Neural progenitor cell (in vitro differentiated cells): ENCODE results near the gene IP6K2. TPM values are rescaled to one million over a fixed set of nuclear protein-coding genes. Genes with fewer than 3 reads are reported as not detected.

ENCODE experiments used
- DNase-seq: peaks from one replicate; pipeline ENCODE4 v3.0.0-alpha.2; 2016; ENCODE audit warnings: low spot score
- H2AFZ ChIP-seq: fragments of 200-600 bp; sonication (generic); replicated peaks from 2 replicates; pipeline ENCODE4 v1.6.1; 2016; ENCODE audit warnings: antibody characterized with exemption
- H3F3A ChIP-seq: fragments of 200-600 bp; sonication (generic); 2 replicates; pipeline ENCODE4 v1.6.1; 2016; ENCODE audit warnings: antibody characterized with exemption, low read depth
- H3K27ac ChIP-seq: fragments of 200-600 bp; sonication (generic); 2 replicates; pipeline ENCODE4 v1.5.1; 2016; ENCODE audit warnings: mild to moderate bottlenecking
- H3K27me3 ChIP-seq: fragments of 200-600 bp; sonication (generic); 2 replicates; pipeline ENCODE4 v1.6.1; 2016; ENCODE audit warnings: mild to moderate bottlenecking, moderate library complexity
- H3K36me3 ChIP-seq: fragments of 200-600 bp; sonication (generic); 2 replicates; pipeline ENCODE4 v1.5.1; 2016
- H3K4me1 ChIP-seq: fragments of 200-600 bp; sonication (generic); 2 replicates; pipeline ENCODE4 v1.6.1; 2016; ENCODE audit warnings: mixed run types
- H3K4me2 ChIP-seq: fragments of 200-600 bp; sonication (generic); 2 replicates; pipeline ENCODE4 v1.6.1; 2016
- H3K4me3 ChIP-seq: fragments of 200-600 bp; sonication (generic); 2 replicates; pipeline ENCODE4 v1.5.1; 2016
- H3K79me2 ChIP-seq: fragments of 200-600 bp; sonication (generic); 2 replicates; pipeline ENCODE4 v1.6.1; 2016; ENCODE audit warnings: low read depth
- H3K9ac ChIP-seq: fragments of 200-600 bp; sonication (generic); 2 replicates; pipeline ENCODE4 v1.6.1; 2016
- H3K9me3 ChIP-seq: fragments of 200-600 bp; sonication (generic); 2 replicates; pipeline ENCODE4 v1.5.1; 2016; ENCODE audit warnings: low read depth
- H4K20me1 ChIP-seq: fragments of 200-600 bp; sonication (generic); 2 replicates; pipeline ENCODE4 v1.6.1; 2016; ENCODE audit warnings: low read depth
- H3K27ac Mint-ChIP-seq: 3 replicates; pipeline ENCODE4 v1.8.0; 2021; ENCODE audit warnings: mixed read lengths
- H3K27me3 Mint-ChIP-seq: 2 replicates; pipeline ENCODE4 v1.8.0; 2022; ENCODE audit warnings: low read depth, mild to moderate bottlenecking, inconsistent platforms, moderate library complexity, mixed read lengths; ENCODE audit not compliant: insufficient read depth
- H3K36me3 Mint-ChIP-seq: 3 replicates; pipeline ENCODE4 v1.8.0; 2021; ENCODE audit warnings: mixed read lengths
- H3K4me1 Mint-ChIP-seq: 3 replicates; pipeline ENCODE4 v1.8.0; 2021; ENCODE audit warnings: mixed read lengths
- H3K4me3 Mint-ChIP-seq: 3 replicates; pipeline ENCODE4 v1.8.0; 2021; ENCODE audit warnings: mild to moderate bottlenecking, moderate library complexity, mixed read lengths
- H3K9me3 Mint-ChIP-seq: 3 replicates; pipeline ENCODE4 v1.8.0; 2020; ENCODE audit warnings: mixed read lengths
- EZH2 ChIP-seq: fragments of 200-600 bp; sonication (generic); IDR thresholded peaks from 2 replicates; pipeline ENCODE4 v1.6.1; 2017; ENCODE audit warnings: antibody characterized with exemption, mild to moderate bottlenecking, moderate library complexity
- EZH2phosphoT487 ChIP-seq: fragments of 200-600 bp; sonication (generic); IDR thresholded peaks from 2 replicates; pipeline ENCODE4 v1.6.1; 2017; ENCODE audit warnings: antibody characterized with exemption
- total RNA-seq: library from RNA; depleted of rRNA; stranded (reverse); fragments of >200 nt; gene quantifications from 2 replicates; pipeline ENCODE4 v1.2.3, GENCODE V29; 2015; ENCODE audit warnings: low replicate concordance
- TF ChIP-seq, protein P1 (sequence below): fragments of 200-600 bp; sonication (generic); IDR thresholded peaks from 2 replicates; pipeline ENCODE4 v1.5.1; 2017; ENCODE audit warnings: antibody characterized with exemption, mild to moderate bottlenecking

Gene IP6K2
- total RNA-seq, 1 donor from 2014 or later = 130 TPM

DNA sequence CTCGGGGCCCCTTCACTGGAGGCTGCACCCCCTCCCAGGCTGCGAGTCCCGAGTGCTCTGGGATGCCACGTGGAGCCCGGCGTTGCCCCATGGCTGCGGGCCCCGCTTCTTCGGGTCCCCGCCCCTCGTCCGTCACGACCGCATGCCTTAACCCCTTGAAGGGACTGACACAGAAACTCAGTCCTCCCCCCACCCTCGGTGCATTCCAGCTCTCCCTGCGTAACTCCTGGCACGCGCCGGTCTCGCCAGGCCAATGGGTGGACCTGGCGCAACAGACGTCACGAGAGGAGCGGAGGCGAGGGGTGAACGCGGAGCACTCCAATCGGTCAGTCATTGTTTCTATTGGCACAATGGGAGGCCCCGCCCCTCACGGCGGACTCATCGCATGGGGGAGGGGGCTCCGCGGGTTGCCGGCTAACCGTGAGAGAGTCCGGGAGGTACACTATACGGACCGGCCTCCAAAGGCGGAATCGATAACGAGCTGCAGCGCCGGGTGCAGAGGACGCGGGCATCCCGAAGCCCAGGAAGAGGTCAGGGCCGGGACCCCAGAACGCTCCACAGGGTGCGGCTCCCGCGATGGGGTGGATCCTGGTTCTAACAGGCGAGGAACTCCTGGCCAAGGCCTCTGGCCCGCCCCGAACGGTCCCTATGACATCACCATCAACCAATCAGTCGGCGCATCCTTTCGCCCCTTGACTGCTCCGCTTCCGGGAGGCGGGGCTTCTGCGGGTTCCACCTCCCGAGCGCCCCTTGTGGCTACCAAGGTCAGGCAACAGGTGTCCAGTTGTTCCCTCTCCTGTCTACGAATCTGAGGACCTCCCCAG, 53.3 kb downstream of the IP6K2 start:
- peak; percentile 99 for DNase-seq
- Histone ChIP-seq H2AFZ (peak overlapping the region; percentile 64), H3K9ac (peak overlapping the region; percentile 69)

DNA sequence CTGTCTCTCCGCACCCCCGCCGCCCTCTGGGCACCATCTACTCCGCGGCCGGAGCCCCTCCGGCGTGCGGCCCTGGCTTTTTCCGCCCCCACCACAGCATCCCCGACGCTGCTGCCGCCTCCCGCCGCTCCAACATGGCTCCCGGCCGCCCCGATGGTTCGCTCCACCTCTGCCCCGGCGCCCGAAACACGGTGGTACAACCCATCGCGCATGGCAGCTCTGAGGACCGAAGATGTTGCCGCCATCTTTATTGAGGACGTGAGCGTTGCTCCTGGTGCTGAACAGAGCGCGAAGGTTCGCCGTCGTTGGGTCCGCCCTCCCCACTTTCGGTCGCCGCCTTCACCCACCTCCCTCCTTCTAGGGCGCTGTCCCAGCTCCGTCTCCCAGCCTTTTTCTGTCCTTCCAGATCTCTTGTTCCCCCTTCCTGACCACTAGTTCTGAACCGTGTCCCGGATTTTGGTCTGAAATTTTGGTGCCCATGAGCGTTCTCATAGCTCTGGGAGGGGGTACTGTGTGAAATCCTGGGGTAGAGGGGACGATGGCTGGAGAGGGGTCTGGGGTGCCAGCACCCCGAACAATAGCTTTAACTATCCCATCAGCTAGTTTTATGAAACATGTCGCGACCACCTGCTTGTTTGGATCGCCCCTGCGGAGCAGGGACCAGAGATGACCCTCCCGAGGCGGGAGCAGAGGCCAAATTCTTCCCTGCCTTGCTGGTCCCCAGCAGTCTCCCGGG, 54.1 kb downstream of the IP6K2 start, which contains the start of gene CELSR3:
CELSR3 (minus strand) TSS at position 134 of the 736 bp plus-strand sequence. CDS start 252 bp downstream, outside the sequence.
- TF ChIP-seq EZH2phosphoT487 (no peak), EZH2 (no peak)
- TF ChIP-seq, protein P1, sequence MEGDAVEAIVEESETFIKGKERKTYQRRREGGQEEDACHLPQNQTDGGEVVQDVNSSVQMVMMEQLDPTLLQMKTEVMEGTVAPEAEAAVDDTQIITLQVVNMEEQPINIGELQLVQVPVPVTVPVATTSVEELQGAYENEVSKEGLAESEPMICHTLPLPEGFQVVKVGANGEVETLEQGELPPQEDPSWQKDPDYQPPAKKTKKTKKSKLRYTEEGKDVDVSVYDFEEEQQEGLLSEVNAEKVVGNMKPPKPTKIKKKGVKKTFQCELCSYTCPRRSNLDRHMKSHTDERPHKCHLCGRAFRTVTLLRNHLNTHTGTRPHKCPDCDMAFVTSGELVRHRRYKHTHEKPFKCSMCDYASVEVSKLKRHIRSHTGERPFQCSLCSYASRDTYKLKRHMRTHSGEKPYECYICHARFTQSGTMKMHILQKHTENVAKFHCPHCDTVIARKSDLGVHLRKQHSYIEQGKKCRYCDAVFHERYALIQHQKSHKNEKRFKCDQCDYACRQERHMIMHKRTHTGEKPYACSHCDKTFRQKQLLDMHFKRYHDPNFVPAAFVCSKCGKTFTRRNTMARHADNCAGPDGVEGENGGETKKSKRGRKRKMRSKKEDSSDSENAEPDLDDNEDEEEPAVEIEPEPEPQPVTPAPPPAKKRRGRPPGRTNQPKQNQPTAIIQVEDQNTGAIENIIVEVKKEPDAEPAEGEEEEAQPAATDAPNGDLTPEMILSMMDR = no peak
- H3K4me3 ChIP-seq = peak within 1 kb of the TSS; percentile 54
- peak within 1 kb of the TSS; percentile 99 for H3K27ac ChIP-seq
- peaks cover 20% of the 10 kb centered on the region for H3K4me1 Mint-ChIP-seq
- no peaks in the 10 kb centered on the region for H3K36me3 ChIP-seq
- DNase-seq = peak; percentile 96
- no peaks in the 10 kb centered on the region for H3K27me3 ChIP-seq
- peaks cover 21% of the 10 kb centered on the region for H3K36me3 Mint-ChIP-seq
- H3K79me2 ChIP-seq = peaks cover 13% of the 10 kb centered on the region
- H3K9me3 ChIP-seq = no peaks in the 10 kb centered on the region
- peak within 1 kb of the TSS; percentile 64 for H2AFZ ChIP-seq
- peaks cover 7% of the 10 kb centered on the region for H3K27me3 Mint-ChIP-seq
- peak within 1 kb of the TSS; percentile 69 for H3K9ac ChIP-seq
- H3K4me3 Mint-ChIP-seq = peak within 1 kb of the TSS; percentile 97
- H4K20me1 ChIP-seq = peaks cover 43% of the 10 kb centered on the region
- H3F3A ChIP-seq = peaks cover 30% of the 10 kb centered on the region
- H3K4me2 ChIP-seq = peak within 1 kb of the TSS; percentile 95
- peaks cover 3% of the 10 kb centered on the region for H3K9me3 Mint-ChIP-seq
- peak within 1 kb of the TSS; percentile 99 for H3K27ac Mint-ChIP-seq
- H3K4me1 ChIP-seq = peaks cover 4% of the 10 kb centered on the region

More for the DNA sequence above, 53.3 kb downstream of the IP6K2 start:
- H3K4me1 ChIP-seq = peaks cover 4% of the 10 kb centered on the region
- H3K27me3 ChIP-seq = no peaks in the 10 kb centered on the region
- H4K20me1 ChIP-seq = peaks cover 35% of the 10 kb centered on the region
- H3K4me2 ChIP-seq = peak overlapping the region; percentile 95
- H3K9me3 ChIP-seq = no peaks in the 10 kb centered on the region
- Mint-ChIP-seq H3K4me3 (peak overlapping the region; percentile 97), H3K27ac (peak overlapping the region; percentile 99), H3K4me1 (peaks cover 20% of the 10 kb centered on the region), H3K36me3 (peaks cover 22% of the 10 kb centered on the region), H3K9me3 (peaks cover 3% of the 10 kb centered on the region), H3K27me3 (peaks cover 7% of the 10 kb centered on the region)
- peak overlapping the region; percentile 54 for H3K4me3 ChIP-seq
- peaks cover 13% of the 10 kb centered on the region for H3K79me2 ChIP-seq
- H3K27ac ChIP-seq = peak overlapping the region; percentile 99
- no peak for TF ChIP-seq EZH2phosphoT487
- TF ChIP-seq, protein P1 = peak; percentile 89
- H3F3A ChIP-seq = peaks cover 30% of the 10 kb centered on the region
- peaks cover 6% of the 10 kb centered on the region for H3K36me3 ChIP-seq

DNA sequence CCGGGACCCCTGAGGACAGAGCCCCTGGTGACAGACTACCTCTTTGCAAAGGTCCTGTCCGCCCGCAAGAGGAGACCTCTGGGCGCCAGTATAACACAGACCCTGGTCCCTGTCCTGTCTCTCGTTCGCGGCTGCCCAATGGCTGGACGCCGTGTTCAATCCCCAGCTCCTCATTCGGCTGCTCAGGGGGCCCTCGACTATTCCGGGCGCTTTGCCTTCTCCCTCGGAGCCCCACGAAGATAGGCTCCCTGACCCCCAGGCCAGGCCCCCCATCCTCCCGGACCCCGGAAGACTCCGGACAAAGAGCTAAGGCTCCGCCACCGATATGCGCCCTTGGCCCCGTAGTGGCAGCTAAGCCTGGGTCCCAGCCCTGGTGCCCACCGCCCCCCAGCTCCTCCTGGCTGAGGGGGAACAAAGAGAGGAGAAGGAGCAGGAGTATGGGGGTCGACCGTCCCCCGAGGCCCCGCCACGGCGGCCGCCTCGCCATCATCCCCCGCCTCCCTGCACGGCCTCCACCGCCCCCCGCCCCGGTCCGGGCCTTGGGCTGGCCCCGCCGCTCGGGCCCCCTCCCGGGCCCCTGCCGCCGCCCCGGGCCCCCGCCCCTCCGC, 54.8 kb downstream of the IP6K2 start:
- no peaks in the 10 kb centered on the region for H3K36me3 ChIP-seq
- H3K79me2 ChIP-seq = peaks cover 13% of the 10 kb centered on the region
- H3K27ac ChIP-seq = no peak overlapping the region
- H3K4me3 Mint-ChIP-seq = peak overlapping the region; percentile 85
- peaks cover 32% of the 10 kb centered on the region for H3F3A ChIP-seq
- peak overlapping the region; percentile 54 for H3K4me3 ChIP-seq
- TF ChIP-seq EZH2phosphoT487 (no peak), EZH2 (no peak)
- TF ChIP-seq, protein P1 = no peak
- no peak overlapping the region for H3K9ac ChIP-seq
- H4K20me1 ChIP-seq = peaks cover 48% of the 10 kb centered on the region
- H3K36me3 Mint-ChIP-seq = peaks cover 26% of the 10 kb centered on the region
- no peak overlapping the region for H3K27ac Mint-ChIP-seq
- peak overlapping the region; percentile 95 for H3K4me2 ChIP-seq
- no peaks in the 10 kb centered on the region for H3K27me3 ChIP-seq
- peak; percentile 59 for DNase-seq
- no peaks in the 10 kb centered on the region for H3K9me3 ChIP-seq
- H3K27me3 Mint-ChIP-seq = peaks cover 12% of the 10 kb centered on the region
- H3K4me1 ChIP-seq = peaks cover 4% of the 10 kb centered on the region
- H3K4me1 Mint-ChIP-seq = peaks cover 20% of the 10 kb centered on the region
- H2AFZ ChIP-seq = no peak overlapping the region
- H3K9me3 Mint-ChIP-seq = peaks cover 3% of the 10 kb centered on the region
